AML-193 (cell line): ENCODE measurements around the gene HHAT.
A peak's percentile ranks its signal among the peaks of the same experiment; 100 is the strongest.

ENCODE experiments used
- DNase-seq, 2 experiments: peaks; one replicate each; lab custom pipeline; 2025; lab: John Stamatoyannopoulos, UW

The HHAT gene

DNA sequence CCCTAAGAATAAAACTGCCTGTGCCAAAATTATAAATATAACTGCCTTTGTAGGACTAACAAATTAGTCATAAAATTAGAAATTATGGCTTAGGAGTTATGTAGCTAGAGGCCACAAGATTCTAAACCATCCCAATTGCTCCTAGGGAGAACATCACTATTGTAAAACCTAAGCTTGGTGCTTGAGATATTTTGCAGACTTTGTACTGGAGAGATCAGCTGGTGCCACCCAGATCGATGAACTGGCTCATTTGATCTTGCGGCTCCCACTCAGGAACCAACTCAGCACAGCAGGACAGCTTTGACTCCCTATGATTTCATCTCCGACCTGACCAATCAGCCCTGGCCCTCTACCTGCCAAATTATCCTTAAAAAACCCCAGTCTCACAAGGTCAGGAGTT, 30.6 kb downstream of the HHAT start:
- DNase-seq, result no peak

DNA sequence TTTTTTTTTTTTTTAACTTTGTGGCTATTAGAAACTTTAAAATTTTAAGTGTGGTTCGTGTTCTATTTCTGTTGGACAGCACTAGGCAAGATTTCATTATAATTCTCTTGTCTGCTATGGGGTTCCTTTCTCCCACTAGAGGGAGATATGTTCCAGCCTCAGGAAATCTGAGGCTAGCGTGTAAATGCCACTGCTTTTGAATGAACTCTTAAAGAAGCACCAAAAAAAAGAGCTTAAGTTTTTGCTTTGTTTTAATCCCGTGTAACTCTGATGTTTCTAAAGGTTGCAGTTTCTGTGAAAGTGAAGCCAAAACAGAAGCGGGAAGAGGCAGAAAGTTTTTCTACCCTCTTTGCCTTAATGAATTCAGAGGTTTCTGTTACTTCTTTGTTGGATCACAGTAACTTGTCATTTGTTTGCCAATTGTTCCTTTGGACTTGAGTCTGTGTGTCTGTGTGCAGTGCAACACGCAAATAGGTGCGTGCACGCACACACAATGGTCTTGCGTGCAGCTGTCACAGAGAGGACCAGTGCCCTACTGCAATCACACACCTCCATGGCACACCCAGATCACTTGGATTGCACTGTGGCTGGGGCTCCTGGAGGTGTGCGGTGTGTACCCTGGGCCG, 32.3 kb downstream of the HHAT start:
- DNase-seq, result peak; percentile 10 to 30

DNA sequence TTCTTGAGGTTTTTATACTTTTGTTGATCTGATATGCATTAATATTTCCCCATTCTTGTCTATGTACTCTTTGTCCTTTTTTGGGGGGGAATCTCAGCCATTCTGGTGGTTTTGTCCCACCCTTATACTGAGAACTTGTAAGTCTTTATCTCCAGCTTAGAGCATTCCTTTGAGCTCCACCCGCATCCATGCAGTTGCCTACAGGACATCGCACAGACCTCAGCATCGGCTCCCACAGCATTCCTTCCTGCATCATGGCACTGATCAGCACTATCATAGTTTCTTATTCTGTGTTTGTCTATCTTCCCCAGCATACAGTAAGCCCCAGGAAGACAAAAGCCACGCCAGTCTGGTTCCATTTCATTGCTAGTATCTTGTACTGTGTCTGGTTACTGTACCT, 33.0 kb downstream of the HHAT start:
- no peak for DNase-seq

DNA sequence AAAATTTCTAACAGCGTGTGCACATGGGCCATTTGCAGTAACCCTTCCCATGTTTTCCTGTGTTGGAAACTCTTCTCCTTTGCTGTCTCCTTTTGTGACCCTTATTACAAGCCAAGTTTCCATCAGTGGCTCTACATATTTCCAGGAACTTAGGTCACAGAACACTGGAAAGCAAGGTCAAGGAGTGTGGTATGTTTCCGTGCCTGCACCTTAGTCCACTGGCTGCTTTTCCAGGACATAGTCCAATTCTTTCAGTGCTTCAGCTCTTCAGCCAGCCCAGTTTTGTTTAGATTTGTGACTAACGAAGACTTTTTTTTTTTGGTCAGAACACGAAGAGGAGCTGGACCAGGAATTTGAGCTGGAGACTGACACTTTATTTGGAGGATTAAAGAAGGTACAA, 33.8 kb downstream of the HHAT start:
- DNase-seq, result no peak

DNA sequence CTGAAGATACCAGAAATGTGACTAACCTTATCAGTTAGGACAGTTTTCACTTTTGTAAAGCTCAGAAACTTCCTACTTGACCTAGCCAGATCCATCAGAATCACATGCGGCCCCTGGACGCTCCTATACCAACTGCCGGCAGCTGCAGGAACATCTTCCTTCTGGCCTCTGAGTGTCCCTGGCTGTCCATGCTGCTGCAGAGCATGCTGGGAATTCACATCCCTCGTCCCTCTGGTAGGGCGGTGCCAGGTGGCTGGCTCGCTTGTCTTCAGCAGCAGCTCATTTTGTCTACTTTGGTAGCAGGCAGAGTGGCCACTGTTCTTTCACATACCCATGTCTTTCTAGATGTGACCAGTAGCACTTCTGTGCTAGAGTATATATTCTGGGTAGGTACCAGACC, 34.4 kb downstream of the HHAT start:
- DNase-seq, result no peak

- no peak for DNase-seq
Observed at GRCh38 chr1:210364479-210364878, 35.8 kb downstream of the HHAT start.

DNA sequence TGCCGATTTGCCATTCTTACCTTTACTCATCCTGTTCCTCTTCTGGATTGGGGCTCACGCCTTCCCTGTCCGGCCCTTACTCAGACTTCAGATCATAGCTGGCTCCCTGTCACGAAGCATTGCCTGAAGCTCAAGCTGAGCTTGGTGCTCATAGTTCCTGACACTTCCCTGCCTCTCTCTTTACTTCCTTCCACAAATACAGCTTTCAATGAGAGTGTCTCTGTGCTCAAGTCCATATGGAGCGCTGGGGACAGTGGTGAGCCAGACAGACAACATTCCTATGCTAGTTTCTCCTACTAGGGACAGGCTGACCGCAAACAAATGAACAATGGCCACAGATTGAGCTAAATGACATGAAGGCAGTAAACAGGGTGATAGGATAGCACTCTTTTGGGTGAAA, 38.1 kb downstream of the HHAT start:
- DNase-seq, result no peak

DNA sequence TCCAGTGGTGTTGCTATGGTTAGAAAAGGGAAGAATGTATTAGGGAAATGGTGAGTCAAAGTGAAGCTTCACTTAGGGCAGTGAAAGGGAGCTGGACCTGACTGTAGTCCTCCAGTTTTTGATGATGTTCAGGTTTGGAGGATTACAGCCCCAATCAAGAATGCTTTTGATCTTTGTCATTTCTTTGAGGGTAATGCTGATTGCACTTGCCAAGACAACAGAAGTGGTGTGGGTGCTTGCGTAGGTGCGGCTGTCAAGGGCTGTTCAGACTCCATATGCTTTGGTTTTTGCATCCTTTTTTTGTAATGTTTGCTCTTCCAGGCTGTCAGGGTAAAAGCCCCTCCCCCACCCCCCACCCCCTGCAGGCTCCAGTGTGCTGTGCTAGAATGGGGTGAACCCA, 38.9 kb downstream of the HHAT start:
- DNase-seq, result no peak

- DNase-seq, result no peak
Observed at GRCh38 chr1:210369425-210369824, 40.7 kb downstream of the HHAT start.

DNA sequence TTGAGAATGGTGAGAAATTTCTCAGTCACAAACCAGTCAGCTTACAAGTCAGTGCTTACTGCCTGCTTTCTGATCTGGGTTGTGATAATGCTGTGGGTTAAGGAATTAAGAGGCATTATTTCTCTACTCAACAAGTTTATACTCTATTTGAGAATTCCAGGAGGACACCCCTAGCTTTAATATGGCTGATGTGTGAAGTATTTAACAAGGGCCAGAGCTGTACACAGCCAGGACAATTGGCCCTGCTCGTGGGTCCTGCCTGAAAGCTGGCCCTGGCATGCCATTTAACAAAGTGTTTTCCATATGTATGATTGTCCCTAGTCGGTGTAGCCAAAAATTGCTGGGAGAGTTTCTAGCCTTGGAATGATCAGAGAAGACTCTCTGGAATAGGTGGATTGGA, 43.2 kb downstream of the HHAT start:
- no peak for DNase-seq

DNA sequence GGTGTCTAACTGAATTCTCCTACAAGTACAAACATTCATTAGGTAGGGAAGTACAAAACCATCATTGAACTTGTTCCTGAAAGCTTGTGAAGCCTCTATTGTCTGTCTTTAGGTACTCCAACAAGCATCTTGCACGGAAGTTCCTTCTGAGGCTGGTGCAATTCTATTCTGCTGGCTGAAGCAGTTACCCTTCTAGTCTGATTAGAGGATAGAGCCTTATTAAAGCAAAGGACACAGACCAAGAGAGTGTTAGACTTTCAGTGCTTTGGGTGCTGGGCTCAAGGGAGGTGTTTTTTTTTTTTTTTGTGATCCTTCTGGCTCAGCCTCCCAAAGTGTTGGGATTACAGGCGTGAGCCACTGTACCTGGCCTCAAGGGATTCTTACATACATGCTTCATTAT, 43.8 kb downstream of the HHAT start:
- DNase-seq, result no peak

DNA sequence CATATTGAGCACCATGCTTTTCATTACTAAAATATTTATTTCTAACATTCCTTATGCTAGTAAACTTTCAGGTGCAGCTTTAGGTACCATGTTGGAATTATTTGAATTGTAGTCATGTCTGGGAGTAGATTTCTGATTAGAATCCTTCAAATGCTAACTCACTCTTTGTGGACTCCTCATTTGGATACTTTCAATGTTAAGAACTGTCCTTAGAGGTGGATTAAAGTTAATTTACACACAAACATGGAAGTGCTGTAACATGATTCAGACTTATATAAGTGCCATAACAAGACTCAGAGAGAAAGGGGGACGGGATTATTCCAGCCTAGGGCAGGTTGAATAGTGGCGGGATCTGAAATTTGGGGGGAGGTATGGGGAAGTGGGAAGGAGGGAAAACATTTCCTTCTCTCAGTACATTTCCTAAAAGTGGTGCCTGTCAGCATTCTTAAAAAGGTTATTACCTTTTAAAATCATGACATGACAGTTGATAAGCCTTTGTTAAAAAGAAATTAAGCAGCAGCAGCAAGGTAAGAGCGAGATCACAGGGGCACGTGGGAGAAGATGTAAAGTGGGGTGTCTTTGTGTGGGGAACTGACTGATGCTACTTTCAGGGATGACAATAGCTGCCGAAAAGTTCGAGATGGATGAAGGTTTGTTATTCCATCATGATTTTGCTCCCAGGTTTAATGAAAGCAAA, 44.4 kb downstream of the HHAT start:
- no peak for DNase-seq

GRCh38 chr1:210373628-210373877, 44.9 kb downstream of the HHAT start:
- no peak for DNase-seq

GRCh38 chr1:210373878-210374599, 45.3 kb downstream of the HHAT start:
- peak; percentile 27 to 28 for DNase-seq

DNA sequence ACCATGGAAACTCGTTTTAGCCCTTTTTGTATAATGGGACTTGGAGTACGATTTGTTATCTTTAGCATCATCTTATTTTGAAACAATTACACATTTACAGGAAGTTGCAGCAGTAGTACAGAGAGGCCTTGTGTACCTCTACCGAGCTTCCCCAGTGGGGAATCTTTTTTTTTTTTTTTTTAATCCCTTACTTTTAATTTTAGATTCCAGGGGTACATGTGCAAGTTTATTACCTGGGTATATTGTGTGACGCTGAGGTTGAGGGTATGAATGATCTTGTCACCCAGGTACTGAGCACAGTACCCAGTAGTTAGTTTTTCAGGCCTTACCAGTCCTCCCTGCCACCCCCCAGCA, 45.9 kb downstream of the HHAT start:
- no peak for DNase-seq

DNA sequence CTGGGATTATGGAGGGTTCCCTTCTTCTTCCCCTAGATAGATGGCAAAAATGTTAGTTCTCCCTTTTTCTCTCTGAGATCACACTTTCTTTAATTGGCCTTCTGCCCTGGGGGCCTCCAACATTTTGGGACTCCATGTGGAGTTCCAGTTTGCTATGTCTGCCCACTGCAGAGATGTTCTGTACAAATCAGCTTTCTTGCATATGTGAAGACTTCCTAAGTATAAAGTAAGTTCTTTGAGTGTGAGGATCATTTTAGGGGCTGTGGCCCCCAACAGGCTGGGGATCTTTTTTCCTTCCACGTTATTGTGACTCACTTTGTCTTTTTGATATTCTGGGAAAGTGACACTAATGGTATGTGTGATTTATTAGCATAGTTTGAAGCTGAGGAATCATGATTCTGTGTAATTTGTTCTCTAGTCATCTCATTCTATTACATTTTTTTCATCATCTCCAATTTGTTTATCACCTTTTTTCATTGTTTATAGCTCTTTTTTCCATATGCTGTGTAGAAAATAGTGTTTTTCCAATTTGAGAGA, 48.2 kb downstream of the HHAT start:
- DNase-seq, result no peak

DNA sequence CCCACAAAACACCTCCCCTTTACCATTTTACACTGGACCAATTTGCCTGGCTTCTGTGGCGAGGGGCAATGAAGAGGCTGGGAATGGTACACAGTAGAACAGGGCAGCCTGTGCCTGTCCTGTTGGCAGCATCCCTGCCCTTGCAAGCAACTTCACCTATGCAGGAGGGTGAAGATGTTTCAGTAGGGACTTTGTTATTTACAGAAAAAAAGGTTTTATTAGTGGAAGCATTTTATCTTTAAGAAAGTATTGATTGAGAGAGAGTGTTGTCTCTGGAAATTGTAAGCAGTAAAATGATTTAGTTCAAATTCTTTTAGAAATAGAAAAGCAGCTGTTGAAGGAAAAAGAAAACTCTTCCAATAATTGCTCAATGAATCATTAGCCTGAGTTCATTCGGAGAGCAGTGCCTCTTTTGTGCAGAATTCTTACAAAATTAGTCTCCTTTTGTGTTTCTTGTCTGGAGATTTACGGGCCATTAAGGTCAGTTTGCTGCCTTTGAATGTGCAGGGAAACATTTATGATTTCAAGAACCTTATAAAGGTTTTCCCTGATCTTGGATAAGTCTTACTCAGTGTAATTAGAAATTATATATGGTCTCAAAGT, 49.1 kb downstream of the HHAT start:
- DNase-seq, result no peak

- DNase-seq, result no peak
Observed at GRCh38 chr1:210378736-210379135, 50.0 kb downstream of the HHAT start.

DNA sequence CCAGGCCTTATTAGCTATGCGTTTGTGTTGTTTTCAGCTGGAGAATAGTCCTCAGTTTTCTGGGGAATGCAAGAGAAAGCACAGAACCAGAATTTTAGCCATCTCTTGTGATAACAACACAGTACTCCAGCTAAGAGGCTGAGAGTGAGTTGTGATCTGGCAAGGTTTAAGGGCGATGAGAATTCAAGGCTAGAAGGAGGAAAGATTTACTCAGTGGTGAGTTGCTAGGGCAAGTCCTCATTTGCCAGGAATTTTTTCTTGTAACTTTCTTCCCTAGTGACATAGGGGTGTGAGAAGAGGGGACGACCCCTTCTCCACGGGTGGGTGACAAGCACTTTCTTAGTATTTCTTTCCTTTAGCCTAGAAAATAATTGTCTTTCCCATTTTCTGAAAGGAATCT, 53.2 kb downstream of the HHAT start:
- DNase-seq, result no peak

- DNase-seq, result no peak
Observed at GRCh38 chr1:210384625-210385024, 55.9 kb downstream of the HHAT start.

DNA sequence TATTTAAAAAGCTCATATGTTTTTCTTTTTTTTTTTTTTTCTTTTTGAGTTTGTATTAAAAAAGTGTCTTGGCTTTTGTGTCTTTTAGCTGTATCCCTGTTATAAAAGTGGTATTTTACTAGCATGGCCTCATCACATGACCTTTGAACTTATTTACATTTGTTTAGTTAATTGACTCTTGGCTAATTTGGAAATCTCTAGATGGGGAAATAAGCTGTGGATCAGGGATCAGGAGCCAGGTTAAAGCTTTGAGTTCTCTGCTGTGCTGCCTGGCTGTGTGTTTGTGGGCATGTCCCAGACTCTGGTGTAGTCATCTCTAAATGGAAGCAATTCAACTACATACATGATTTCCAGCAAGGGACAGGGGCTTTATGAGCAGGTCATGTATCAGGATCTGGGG, 56.5 kb downstream of the HHAT start:
- no peak for DNase-seq

- DNase-seq, result no peak
Observed at GRCh38 chr1:210394281-210394821, 65.6 kb downstream of the HHAT start.

DNA sequence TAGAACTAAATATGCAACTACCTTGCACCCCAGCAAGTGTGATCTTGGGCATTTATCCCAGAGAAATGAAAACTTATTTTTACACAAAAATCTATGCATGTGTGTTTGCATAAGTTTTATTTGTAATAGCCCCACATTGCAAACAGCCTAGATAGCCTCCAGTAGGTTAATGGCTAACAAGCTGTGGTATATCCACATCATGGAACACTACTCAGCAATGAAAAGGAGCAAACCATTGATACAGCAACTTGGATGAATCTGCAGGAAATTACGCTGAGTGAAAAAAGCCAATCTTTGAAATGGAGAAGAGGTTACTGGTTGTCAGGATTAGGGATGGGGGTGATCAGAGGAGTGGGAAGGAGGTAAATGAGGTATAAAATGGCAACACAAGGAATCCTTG, 67.8 kb downstream of the HHAT start:
- DNase-seq, result no peak
